T-helper 2 cell (primary cell): ENCODE data around the gene IFNGR1.
"Not testable (repeated sequence)": the region's sequence is repeated elsewhere in the genome, so short reads cannot be mapped to it uniquely, and the experiment has no call there.

ENCODE experiments used
- DNase-seq, 5 experiments: peaks; one replicate each; pipeline versions ENCODE4 v3.0.0 to v3.0.0-alpha.2; 2012 to 2022

Gene IFNGR1

DNA sequence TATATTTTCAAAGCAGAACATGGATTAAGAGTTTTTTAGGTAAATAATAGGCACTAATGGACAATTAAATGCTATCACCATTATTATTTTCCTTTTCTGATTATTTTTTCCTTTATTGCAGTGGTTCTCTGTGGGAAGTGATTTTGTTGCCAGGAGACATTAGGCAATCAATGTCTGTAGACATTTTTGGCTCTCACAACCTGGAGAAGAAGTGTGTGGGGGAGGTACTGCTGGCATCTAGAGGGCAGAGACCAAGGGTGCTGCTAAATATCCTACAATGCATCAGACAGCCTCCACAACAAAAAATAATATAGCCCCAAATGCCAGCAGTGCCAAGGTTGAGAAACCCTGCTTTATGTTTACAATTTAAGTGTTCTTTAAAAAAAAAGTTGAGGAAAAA lies 8.3 kb downstream of the IFNGR1 start:
- DNase-seq, result no peak

DNA sequence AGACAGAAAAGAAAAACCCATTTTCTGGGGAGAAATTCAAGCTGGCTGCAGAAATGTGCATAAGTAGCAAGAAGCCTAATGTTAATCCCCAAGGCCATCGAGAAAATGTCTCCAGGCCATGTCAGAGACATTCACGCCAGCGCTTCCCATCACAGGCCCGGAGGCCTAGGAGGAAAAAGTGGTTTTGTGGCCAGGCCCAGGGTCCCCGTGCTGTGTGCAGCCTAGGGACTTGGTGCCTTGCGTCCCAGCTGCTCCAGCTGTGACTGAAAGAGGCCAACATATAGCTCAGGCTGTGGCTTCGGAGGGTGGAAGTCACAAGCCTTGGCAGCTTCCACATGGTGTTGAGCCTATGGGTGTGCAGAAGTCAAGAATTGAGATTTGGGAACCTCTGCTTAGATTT lies 10.9 kb downstream of the IFNGR1 start:
- DNase-seq, result no peak

DNA sequence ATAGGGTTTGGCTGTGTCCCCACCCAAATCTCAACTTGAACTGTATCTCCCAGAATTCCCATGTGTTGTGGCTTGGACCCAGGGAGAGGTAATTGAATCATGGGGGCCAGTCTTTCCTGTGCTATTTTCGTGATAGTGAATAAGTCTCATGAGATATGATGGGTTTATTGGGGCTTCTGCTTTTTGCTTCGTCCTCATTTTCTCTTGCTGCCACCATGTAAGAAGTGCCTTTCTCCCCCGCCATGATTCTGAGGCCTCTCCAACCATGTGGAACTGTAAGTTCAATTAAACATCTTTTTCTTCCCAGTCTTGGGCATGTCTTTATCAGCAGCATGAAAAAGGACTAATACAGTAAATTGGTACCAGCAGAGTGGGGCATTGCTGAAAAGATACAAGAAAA lies 11.7 kb downstream of the IFNGR1 start:
- not testable (repeated sequence) for DNase-seq

DNA sequence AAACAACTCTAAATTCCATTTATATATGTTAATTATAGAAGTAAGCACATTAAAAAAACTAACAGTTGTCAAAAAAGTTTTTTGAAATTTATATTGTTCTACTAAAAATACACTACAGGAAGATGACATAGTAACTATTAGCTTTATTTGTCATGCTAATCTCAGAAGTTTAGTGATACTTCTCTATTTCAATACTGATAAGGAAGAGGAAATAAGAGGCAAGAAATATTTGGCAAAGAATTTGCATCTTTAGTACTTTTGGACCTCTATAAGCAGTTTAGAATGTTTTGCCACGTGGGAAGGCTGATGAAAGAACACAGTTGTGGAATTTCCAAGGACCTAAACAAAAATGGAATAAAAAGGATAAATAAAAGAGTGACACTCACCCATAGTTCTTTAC lies 12.6 kb downstream of the IFNGR1 start:
- no peak for DNase-seq

DNA sequence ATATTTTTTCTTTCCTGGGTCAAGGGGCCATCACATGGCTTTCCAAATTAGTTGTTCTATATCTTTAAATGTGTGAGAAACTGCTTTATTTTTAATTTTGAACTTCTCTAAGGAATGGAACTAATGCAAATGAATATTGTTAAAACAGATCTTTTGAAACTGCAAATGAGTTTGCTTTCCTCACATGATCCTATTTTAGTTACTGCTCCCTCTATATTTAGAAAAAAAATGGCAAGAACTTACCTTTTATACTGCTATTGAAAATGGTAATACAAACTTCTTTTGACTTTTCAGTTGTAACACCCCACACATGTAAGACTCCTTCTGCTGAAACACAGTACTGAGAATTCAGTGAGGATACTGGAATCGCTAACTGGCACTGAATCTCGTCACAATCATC lies 15.9 kb downstream of the IFNGR1 start:
- DNase-seq, result no peak

DNA sequence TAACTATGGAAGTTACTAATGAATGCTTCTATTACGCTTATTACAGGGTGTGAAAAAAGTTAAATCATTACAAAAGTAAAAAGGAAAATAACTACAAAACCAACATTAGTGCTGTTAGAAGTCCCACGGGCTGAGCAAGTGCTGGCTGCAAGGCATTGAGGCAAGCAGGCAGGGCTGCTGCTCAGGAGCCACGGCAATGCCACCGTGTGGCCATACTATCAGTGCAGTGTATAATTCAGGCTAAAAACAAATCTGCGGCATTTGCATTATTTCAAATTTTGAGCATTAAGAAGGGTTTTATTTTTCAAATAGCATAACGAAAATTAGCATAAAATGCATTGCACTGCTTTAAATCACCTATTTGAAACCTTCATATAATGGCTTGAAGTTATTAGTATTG lies 17.1 kb downstream of the IFNGR1 start:
- DNase-seq, result peak in 1 of 5 experiments; percentile 13

DNA sequence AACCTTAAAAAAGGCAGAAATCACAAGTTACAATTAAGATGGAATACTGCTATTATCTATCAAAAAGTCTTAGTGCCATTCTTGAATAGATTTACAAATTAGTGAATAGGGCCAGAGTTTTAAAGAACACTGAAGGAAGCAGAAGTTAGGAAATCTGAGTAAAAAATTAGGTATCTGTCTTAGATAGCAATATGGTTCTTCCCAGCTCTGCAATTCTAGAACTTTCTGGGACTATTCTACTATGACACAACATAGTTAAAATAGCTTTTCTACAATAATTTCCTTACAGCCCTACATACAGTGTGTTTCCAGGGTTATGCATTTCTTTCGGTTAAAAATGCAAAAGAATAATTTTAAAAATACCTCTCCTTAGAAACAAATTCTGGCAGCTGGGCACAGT lies 18.2 kb downstream of the IFNGR1 start:
- no peak for DNase-seq

DNA sequence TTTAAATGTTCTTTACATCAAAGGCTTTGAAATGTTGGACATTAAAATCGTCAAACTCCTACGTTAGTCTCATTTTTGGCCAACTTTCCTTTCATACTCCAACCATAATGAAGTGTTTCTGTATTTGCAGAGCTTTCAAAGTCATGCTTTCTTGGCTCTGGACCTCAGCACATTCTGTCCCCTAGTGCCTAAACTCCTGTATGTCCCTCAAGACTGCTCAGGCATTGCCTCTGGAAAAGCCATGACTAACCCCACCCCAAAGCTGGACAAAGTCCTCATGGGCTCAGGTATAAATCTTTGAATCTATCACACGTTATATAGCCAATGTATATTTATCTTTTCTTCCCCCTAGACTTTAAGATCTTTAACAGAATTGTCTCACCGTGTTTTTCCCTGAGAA lies 18.9 kb downstream of the IFNGR1 start:
- DNase-seq, result no peak

DNA sequence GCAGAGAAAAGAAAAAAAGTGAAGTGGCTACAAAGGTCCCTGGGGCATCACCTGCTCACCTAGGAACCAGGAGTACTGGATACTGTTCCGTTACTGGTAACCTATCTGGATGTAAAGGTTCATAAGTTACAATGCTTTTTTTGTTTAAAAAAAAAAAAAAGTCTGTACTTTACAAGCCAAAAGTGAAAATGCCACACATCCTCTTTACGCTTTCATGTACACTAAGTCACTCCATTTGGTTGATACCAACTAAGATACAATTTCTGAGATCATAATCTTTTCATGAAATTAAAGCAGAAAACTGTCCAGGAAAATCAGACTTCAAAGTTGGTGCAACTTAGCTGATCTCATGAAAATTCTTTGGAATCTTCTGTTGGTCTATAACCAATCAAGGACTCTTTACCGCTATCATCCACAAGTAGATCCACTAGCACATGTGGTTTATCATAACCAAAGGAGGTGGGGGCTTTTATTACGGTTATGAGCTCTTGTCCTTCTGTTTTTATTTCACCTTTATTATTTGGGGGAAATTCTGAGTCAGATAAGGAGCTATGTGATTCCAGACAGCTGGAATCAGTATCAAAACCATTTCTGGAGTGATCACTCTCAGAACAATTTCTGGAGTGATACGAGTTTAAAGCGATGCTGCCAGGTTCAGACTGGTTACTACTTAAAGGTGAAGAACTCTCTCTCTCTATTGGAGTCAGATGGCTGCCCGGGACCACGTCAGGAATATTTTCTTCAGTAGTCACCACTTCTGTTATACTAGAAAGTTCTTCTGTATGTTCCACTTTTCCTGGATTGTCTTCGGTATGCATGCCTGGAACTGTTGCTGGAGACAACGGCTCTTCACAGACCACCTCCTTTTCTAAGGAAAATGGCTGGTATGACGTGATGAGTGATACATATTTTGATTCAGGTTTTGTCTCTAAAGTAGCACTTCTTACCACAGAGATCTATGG lies 21.2 kb downstream of the IFNGR1 start:
- DNase-seq, result peak in 1 of 5 experiments; percentile 59

DNA sequence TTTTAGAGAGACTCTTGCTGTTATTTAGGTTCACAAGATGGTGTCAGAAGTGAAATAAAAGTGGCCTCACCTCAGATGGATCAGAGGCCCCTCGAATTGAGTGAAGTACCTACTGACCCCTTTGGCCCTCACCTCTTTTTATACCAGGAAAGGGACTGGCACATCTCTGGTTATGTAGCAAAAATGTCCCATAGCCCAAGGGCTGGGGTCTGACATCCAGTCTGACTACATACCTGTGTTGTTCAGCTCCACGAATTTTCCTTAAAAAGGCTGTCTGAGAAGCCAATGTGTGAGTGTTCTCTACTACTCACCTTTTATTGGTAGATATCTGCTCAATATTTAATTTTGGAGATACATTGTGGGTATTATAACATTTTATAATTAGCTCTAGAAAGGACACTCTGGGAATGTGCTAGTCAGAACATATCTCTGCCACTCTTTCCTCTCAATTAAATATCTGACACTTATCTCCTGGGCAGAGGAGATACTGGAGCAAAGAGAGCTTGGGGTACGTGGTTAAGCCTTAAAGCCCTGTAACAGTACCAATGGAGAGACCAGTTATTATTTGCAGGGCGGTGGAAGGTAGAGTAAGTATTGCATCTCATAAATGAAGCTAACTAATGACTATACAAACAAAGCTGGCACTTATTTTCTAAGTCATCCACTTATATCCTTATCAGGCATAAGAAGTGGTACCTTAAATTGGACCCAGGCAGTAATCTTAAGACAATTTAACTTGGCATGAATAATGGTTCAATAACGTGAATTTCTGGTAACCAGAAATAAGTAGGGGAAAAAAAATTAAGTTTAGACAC lies 25.7 kb downstream of the IFNGR1 start:
- DNase-seq, result no peak

DNA sequence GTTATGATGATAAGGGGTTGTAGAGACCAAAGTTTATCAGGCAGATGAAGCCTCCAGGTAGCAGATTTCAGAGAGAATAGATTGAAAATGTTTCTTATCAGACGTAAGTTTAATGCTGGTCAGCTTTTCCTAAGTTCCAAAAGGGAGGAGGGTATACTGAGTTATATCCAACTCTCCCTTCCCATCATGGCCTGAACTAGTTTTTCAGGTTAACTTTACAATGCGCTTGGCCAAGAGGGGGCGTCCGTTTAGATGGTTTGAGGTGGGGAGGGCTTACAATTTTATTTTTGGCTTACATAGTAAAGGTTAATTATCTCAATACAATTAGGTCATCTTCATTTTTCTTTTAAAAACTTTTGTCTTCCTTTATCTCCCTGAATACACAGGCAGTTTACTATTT lies 26.4 kb downstream of the IFNGR1 start:
- DNase-seq, result no peak

DNA sequence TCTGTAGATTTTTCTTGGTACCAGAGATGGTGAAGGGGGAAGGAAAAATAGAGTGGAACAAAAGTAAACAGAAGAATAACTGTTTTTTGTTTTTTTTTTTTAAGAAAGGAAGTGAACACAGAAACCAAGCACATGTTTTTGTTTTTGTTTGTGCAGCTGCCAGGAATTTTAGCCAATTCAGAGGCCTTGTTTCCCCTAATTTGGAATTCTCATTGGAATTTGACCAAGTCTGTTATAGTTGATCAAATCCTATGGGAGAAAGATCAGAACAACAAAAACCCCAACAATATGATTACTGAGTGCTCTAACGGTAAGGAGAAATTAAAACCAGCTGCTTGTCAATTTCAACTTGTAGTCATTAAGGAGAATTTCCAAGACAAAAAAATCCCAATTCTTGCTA lies 27.5 kb downstream of the IFNGR1 start:
- no peak for DNase-seq

DNA sequence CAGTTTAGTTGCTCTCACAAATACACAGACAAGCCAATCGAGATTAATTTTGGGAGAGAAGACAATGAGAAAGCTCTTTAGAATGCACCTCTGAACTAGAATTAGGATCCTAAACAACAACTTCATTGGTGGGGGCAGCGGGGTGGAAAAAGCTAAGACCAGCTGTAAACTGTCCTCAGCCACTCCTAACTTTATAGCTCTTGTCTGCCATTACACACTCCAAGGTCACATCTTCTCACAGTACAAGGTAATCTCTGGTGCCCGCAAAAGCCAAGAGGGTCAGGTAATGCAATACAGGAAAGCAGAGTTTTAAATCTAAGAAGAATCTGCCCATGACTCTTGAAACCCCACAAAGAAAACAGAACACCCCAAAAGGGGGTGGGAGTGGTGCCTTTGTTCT lies 27.9 kb downstream of the IFNGR1 start:
- DNase-seq, result no peak

DNA sequence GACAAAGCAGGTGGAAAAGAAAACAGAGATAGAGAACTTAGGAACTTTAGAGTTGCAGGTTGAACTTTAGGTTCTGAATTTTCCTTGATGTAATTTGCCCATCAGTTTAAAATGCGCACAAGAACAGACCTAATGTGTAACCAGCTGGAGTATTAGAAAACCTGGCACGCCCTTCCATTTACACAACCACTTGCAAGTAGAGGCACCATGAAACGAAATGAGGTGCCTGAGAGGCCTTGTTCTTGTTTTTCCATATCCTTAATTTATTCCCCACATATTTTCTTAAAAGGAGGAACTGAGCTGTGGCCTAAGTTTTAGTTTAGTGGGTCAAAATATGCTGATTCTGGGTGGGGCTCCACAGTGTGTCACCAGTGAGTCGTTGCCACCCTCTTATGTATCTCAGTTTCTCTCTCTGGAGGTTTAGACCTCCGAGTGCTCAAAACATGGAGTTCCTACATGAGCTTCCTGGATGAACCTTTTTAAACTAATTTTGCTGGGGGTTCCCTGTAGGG lies 28.5 kb downstream of the IFNGR1 start:
- no peak for DNase-seq

DNA sequence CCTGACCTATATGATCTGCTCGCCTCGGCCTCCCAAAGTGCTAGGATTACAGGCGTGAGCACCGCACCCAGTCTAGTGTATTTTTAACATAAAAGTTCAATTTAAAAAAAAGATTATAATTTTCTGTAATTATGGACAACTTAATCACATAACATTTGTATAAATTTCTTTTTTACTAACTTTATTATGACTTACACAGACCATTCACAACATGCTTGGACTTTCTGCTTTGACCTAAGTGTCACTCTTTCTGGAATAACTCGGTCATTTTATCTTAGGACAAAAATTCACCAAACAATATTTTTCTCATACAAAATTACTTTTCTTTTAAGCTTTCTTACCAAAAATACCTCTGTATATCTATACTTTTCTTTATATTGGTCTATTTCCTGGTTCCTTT lies 30.3 kb downstream of the IFNGR1 start:
- peak in 1 of 5 experiments; percentile 21 for DNase-seq

DNA sequence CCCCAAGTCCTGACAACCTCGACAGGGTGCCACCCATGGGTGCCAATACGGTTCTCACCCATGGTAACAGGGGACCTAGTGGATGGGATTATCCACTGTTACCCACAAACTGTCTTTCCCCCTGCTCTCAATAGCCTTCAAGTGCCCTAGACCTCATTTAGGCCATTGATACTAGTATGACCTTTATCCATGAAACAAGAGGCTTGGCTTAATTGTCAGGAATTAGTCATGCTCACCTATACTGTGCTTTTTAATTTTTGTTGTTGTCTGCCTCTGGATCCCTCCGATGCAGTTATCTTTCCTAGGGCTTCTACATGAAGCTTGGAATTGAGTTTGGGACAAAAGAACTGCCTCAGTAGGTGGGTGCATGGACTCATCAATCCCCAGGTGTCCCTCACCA lies 33.9 kb downstream of the IFNGR1 start:
- DNase-seq, result no peak

DNA sequence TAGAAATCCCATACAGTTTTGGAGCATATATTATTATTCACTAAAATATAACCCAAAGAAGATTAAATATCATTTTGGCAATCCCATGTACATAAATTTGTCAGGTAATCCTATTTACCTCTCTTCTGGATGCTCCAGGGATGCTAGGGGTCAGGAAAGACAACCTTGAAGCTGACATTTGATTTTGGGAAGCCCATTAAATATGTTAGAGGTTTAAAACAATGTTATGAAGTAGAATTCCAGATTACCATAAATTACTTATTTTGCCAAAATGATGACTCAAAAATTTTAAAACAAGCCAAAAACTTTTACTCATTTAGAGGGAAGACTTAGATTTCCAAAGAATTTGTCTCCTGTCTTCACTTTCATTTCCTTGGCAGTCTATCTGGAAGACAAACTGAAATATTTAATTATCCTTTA lies 36.5 kb downstream of the IFNGR1 start:
- no peak for DNase-seq

DNA sequence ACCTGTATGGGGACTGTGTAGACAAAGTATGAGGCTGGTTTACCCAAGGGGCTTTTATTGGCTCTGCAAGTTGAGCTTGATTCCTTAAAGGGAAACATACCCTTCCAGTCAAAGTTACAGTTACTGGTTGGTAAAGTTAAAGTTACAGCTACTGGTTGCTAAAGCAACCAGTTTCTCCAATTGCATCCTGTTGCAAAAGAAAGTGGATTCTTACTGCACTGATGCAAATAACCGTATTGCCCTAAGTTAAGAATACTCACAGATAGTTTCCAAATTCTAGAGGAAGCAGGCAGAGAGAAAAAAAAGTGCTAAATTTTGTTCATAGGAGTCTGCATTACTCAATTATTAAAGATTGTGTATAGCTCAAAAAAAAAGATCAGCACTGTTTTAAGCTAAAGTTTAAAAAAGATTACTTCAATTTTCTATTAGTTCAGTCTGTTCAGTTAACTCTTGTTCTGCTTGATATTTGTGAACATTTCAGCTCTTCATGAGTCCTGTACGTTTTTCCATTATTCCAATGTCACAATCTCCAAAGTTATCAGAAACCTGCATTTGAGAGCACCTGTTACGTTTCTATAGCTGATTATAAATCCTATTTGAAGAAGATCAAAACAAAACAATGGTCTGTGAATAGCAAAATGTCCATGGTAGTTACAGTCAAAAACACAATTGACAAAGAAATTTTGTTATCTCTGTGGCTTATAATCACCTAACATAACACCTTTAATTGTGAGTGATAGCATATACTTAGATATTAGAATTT lies 37.1 kb downstream of the IFNGR1 start:
- no peak for DNase-seq

DNA sequence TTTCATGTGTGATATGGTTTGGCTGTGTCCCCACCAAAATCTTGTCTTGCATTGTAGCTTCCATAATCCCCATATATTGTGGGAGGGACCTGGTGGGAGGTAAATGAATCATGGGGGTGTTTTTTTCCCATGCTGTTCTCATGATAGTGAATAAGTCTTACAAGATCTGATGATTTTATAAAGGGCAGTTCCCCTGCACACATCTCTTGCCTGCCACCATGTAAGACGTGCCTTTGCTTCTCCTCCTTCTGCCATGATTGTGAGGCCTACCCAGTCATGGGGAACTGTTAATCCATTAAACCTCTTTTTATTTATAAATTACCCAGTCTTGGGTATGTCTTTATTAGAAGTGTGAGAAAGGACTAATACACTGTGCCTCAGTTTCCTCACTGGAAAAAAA lies 41.6 kb downstream of the IFNGR1 start:
- DNase-seq, result no peak

DNA sequence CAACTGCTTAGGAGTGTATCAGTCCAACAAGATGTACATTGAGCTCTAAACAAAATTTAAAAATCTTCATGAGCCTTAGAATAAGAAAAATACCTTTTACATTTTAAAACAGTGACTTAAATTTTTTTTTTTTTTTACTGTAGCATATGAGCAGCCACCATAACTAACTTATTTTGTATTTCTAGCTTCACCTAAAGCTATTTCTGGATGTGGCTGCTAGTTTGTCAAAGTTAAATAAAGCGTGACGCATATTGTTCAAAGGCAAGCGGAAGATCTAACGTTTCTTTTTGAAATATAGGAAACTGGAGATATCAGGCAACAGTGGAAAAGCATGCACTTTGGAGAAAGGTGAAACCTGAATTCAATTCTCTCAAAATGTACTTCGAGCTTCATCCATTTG lies 42.5 kb downstream of the IFNGR1 start:
- no peak for DNase-seq

DNA sequence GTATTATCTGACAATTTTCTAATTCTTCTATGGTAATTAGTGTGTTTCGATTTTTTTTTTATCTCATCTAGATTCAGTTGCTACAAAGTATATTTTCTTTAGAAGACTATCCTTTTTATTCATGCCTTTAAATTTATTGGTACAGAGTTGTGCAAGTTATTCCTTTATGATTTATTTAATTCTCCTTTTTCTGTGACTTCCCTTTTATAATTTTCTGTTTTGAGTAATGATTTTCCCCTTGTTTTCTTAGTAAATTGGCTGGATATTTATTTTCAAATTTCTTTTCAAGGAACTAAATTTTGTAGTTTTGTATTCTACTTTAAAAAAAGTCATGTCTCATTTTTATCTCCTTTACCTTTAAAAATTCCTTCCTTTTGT lies 43.3 kb downstream of the IFNGR1 start:
- no peak for DNase-seq

DNA sequence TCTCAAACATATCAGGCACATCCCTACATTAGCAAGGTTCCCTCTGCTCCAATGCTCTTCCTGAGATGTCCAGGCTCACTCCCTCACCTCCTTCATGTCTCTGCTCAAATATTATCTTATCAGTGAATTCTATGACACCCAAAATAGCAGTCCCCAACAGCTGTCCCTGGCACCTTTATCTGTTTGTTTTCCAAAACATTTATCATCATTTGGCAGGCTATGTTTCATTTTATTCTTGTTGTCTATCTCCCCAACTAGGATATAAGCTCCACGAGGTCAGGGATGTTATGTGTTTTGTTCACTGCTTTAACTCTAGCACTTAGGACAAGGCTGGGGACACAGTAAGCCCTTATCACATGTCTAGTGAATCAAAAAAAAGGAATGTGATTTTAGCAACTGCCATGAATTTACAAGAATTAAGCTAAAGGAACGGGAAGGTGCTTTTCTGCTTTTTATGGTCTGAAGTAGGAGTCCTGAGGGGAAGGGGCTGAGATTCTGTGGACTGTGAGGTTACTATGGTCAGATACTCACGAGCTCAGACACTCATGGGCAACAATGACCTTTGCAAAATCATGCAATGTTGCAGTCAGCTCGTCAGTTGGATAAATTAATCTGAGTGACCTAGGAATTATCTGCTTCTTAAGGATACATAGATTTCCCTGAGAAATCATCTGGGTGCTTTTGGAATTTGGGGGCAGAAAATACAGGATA lies 43.9 kb downstream of the IFNGR1 start:
- no peak for DNase-seq
